ENCODE data around the gene SGCE.

The SGCE gene

GRCh38 chr7:94602181-94602580 lies 53.8 kb downstream of the SGCE start:
- no peak for TF ChIP-seq EZH2phosphoT487 (IDR thresholded peaks at IDR 0.05; ENCODE audit: borderline replicate concordance)
- TF ChIP-seq CTCF (conservative IDR thresholded peaks at IDR 0.05; ENCODE audit: low read length), result no peak
- Histone ChIP-seq H3K79me2 (ENCODE audit: insufficient read depth, low read length) (no peaks in the 10 kb centered on the region), H2AFZ (ENCODE audit: low read length) (no peak overlapping the region), H4K20me1 (ENCODE audit: insufficient read depth, low read length, poor library complexity, severe bottlenecking) (no peaks in the 10 kb centered on the region), H3K4me2 (ENCODE audit: low read depth, low read length, poor library complexity, severe bottlenecking) (no peak overlapping the region), H3F3A (ENCODE audit: low read depth) (no peaks in the 10 kb centered on the region), H3K9me3 (ENCODE audit: insufficient read depth, low read depth, low read length) (no peaks in the 10 kb centered on the region), H3K9me2 (replicated peaks; ENCODE audit: low read depth, low read length) (no peaks in the 10 kb centered on the region), H3K27me3 (ENCODE audit: insufficient read depth, low read length, poor library complexity, severe bottlenecking) (no peaks in the 10 kb centered on the region), H3K4me1 (ENCODE audit: insufficient read depth, low read length, poor library complexity, severe bottlenecking) (no peaks in the 10 kb centered on the region), H3K9ac (ENCODE audit: low read depth, low read length, poor library complexity, severe bottlenecking) (no peak overlapping the region), H3K4me3 (ENCODE audit: low read length, poor library complexity, severe bottlenecking) (no peak overlapping the region), H3K36me3 (ENCODE audit: insufficient read depth, low read length) (no peaks in the 10 kb centered on the region)

- H3K27me3 ChIP-seq (ENCODE audit: insufficient read depth, low read length, poor library complexity, severe bottlenecking), result no peaks in the 10 kb centered on the region
- H3K9me3 ChIP-seq (ENCODE audit: insufficient read depth, low read depth, low read length), result no peaks in the 10 kb centered on the region
- no peak overlapping the region for H3K4me3 ChIP-seq (ENCODE audit: low read length, poor library complexity, severe bottlenecking)
- no peaks in the 10 kb centered on the region for H3K79me2 ChIP-seq (ENCODE audit: insufficient read depth, low read length)
- H2AFZ ChIP-seq (ENCODE audit: low read length), result no peak overlapping the region
- H3F3A ChIP-seq (ENCODE audit: low read depth), result no peaks in the 10 kb centered on the region
- no peak for TF ChIP-seq EZH2phosphoT487 (IDR thresholded peaks at IDR 0.05; ENCODE audit: borderline replicate concordance)
- H3K4me2 ChIP-seq (ENCODE audit: low read depth, low read length, poor library complexity, severe bottlenecking), result no peak overlapping the region
- no peaks in the 10 kb centered on the region for H3K9me2 ChIP-seq (replicated peaks; ENCODE audit: low read depth, low read length)
- H3K36me3 ChIP-seq (ENCODE audit: insufficient read depth, low read length), result no peaks in the 10 kb centered on the region
- no peaks in the 10 kb centered on the region for H4K20me1 ChIP-seq (ENCODE audit: insufficient read depth, low read length, poor library complexity, severe bottlenecking)
- H3K4me1 ChIP-seq (ENCODE audit: insufficient read depth, low read length, poor library complexity, severe bottlenecking), result no peaks in the 10 kb centered on the region
- no peak overlapping the region for H3K9ac ChIP-seq (ENCODE audit: low read depth, low read length, poor library complexity, severe bottlenecking)
Observed at GRCh38 chr7:94600267-94600666, 55.7 kb downstream of the SGCE start.

- Histone ChIP-seq H2AFZ (ENCODE audit: low read length) (no peak overlapping the region), H3K9me3 (ENCODE audit: insufficient read depth, low read depth, low read length) (no peaks in the 10 kb centered on the region), H3K27me3 (ENCODE audit: insufficient read depth, low read length, poor library complexity, severe bottlenecking) (no peaks in the 10 kb centered on the region), H3K4me3 (ENCODE audit: low read length, poor library complexity, severe bottlenecking) (no peak overlapping the region), H3K9ac (ENCODE audit: low read depth, low read length, poor library complexity, severe bottlenecking) (no peak overlapping the region), H3K36me3 (ENCODE audit: insufficient read depth, low read length) (no peaks in the 10 kb centered on the region), H3K9me2 (replicated peaks; ENCODE audit: low read depth, low read length) (no peaks in the 10 kb centered on the region), H3K4me1 (ENCODE audit: insufficient read depth, low read length, poor library complexity, severe bottlenecking) (no peaks in the 10 kb centered on the region), H4K20me1 (ENCODE audit: insufficient read depth, low read length, poor library complexity, severe bottlenecking) (no peaks in the 10 kb centered on the region), H3K79me2 (ENCODE audit: insufficient read depth, low read length) (no peaks in the 10 kb centered on the region), H3K4me2 (ENCODE audit: low read depth, low read length, poor library complexity, severe bottlenecking) (no peak overlapping the region), H3F3A (ENCODE audit: low read depth) (no peaks in the 10 kb centered on the region)
- TF ChIP-seq CTCF (conservative IDR thresholded peaks at IDR 0.05; ENCODE audit: low read length) (no peak), EZH2phosphoT487 (IDR thresholded peaks at IDR 0.05; ENCODE audit: borderline replicate concordance) (no peak)
Observed at GRCh38 chr7:94595717-94596116, 60.2 kb downstream of the SGCE start.

GRCh38 chr7:94594882-94595281 lies 61.1 kb downstream of the SGCE start:
- H3K4me2 ChIP-seq (ENCODE audit: low read depth, low read length, poor library complexity, severe bottlenecking), result no peak overlapping the region
- TF ChIP-seq CTCF (conservative IDR thresholded peaks at IDR 0.05; ENCODE audit: low read length) (no peak), EZH2phosphoT487 (IDR thresholded peaks at IDR 0.05; ENCODE audit: borderline replicate concordance) (no peak)
- H3K9me3 ChIP-seq (ENCODE audit: insufficient read depth, low read depth, low read length), result no peaks in the 10 kb centered on the region
- H3K36me3 ChIP-seq (ENCODE audit: insufficient read depth, low read length), result no peaks in the 10 kb centered on the region
- H4K20me1 ChIP-seq (ENCODE audit: insufficient read depth, low read length, poor library complexity, severe bottlenecking), result no peaks in the 10 kb centered on the region
- H3K79me2 ChIP-seq (ENCODE audit: insufficient read depth, low read length), result no peaks in the 10 kb centered on the region
- H3K9ac ChIP-seq (ENCODE audit: low read depth, low read length, poor library complexity, severe bottlenecking), result no peak overlapping the region
- H3K27me3 ChIP-seq (ENCODE audit: insufficient read depth, low read length, poor library complexity, severe bottlenecking), result no peaks in the 10 kb centered on the region
- no peaks in the 10 kb centered on the region for H3F3A ChIP-seq (ENCODE audit: low read depth)
- H3K4me3 ChIP-seq (ENCODE audit: low read length, poor library complexity, severe bottlenecking), result no peak overlapping the region
- H3K9me2 ChIP-seq (replicated peaks; ENCODE audit: low read depth, low read length), result no peaks in the 10 kb centered on the region
- no peaks in the 10 kb centered on the region for H3K4me1 ChIP-seq (ENCODE audit: insufficient read depth, low read length, poor library complexity, severe bottlenecking)
- H2AFZ ChIP-seq (ENCODE audit: low read length), result no peak overlapping the region

Measured in Loucy (cell line).